ENCODE results near the gene PEX6. TPM values are rescaled to one million over a fixed set of nuclear protein-coding genes. Genes with fewer than 3 reads are reported as not detected.

Gene PEX6
- polyA plus RNA-seq, 2 of the 4 experiments (the other 2 are of a cell fraction), result 4.6 to 8.6 TPM

DNA sequence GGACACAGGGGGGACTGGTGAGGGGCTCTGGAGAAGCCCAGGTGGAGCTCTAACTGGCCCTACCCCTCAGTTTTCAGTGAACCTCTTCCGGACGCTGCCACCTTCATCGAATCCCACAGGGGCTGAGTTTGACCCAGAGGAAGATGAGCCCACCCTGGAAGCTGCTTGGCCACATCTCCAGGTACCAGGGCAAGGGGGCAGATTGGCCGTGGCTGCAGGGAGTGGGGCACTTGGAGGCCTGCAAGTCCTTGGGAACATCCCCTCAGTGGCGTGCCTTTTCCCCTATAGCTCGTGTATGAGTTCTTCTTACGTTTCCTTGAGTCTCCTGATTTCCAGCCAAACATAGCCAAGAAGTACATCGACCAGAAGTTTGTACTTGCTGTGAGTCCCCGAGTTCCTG, 28.1 kb upstream of the PEX6 start:
- ChIA-PET CTCF (interaction anchor here (0.6 to 7.3 kb wide), 6 partner anchors 8 to 138 kb away, joined by 3 to 69 read pairs (median 3); partner anchors contain the start of gene RRP36), POLR2A (no interaction called here)
- Histone ChIP-seq H3K27ac (no peak overlapping the region), H3K4me2 (no peak overlapping the region), H3K4me1 (no peaks in the 10 kb centered on the region), H3K4me3 (no peak overlapping the region), H3K9me3 (no peaks in the 10 kb centered on the region)
- DNase-seq (ENCODE audit: low read depth in 1 of 2, low spot score in 1 of 2), result no peak
- ATAC-seq, result no peak
- TF ChIP-seq HEYL (CRISPR knock-in tag; IDR thresholded peaks at IDR 0.05), result no peak
- TF ChIP-seq CHD2 (IDR thresholded peaks at IDR 0.05; ENCODE audit: low read length, partially characterized antibody), result no peak
- no peak for TF ChIP-seq MYC (IDR thresholded peaks at IDR 0.05; ENCODE audit: borderline replicate concordance, low read length)
- TF ChIP-seq HOXB13 (CRISPR knock-in tag; IDR thresholded peaks at IDR 0.05; ENCODE audit: low read depth), result no peak
- TF ChIP-seq NFE2L2 (conservative IDR thresholded peaks at IDR 0.05; ENCODE audit: low read length), result no peak
- no peak for TF ChIP-seq FOXS1 (CRISPR knock-in tag; IDR thresholded peaks at IDR 0.05)
- TF ChIP-seq, protein P1, sequence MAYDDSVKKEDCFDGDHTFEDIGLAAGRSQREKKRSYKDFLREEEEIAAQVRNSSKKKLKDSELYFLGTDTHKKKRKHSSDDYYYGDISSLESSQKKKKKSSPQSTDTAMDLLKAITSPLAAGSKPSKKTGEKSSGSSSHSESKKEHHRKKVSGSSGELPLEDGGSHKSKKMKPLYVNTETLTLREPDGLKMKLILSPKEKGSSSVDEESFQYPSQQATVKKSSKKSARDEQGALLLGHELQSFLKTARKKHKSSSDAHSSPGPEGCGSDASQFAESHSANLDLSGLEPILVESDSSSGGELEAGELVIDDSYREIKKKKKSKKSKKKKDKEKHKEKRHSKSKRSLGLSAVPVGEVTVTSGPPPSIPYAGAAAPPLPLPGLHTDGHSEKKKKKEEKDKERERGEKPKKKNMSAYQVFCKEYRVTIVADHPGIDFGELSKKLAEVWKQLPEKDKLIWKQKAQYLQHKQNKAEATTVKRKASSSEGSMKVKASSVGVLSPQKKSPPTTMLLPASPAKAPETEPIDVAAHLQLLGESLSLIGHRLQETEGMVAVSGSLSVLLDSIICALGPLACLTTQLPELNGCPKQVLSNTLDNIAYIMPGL (CRISPR knock-in tag; IDR thresholded peaks at IDR 0.05; ENCODE audit: borderline replicate concordance), result no peak
- no peak for TF ChIP-seq NR3C1 (IDR thresholded peaks at IDR 0.05)
- TF ChIP-seq FOSB (CRISPR knock-in tag; IDR thresholded peaks at IDR 0.05), result no peak
- no peak for TF ChIP-seq ZC3H11A (IDR thresholded peaks at IDR 0.05)
- TF ChIP-seq KDM1A (IDR thresholded peaks at IDR 0.05; ENCODE audit: low read depth), result no peak
- TF ChIP-seq CHD4 (IDR thresholded peaks at IDR 0.05; ENCODE audit: borderline replicate concordance), result no peak
- no peak for TF ChIP-seq RCOR1 (IDR thresholded peaks at IDR 0.05; ENCODE audit: low read depth, low read length)
- no peak for TF ChIP-seq ZSCAN20 (CRISPR knock-in tag; IDR thresholded peaks at IDR 0.05)
- TF ChIP-seq RFX5 (IDR thresholded peaks at IDR 0.05), result no peak
- TF ChIP-seq JUN (IDR thresholded peaks at IDR 0.05), result no peak
- no peak for FAIRE-seq
- 91% methylated on average over 9 of the region's 9 CpGs for WGBS (ENCODE audit: missing lambda C conversion rate)

- DNase-seq (ENCODE audit: low read depth in 1 of 2, low spot score in 1 of 2), result no peak
- H3K4me3 ChIP-seq, result no peak overlapping the region
- POLR2A ChIA-PET, result no interaction called here
- H3K27ac ChIP-seq, result no peak overlapping the region
- ATAC-seq, result no peak
- no peaks in the 10 kb centered on the region for H3K4me1 ChIP-seq
- 92% methylated on average over 2 of the region's 11 CpGs for WGBS (ENCODE audit: missing lambda C conversion rate)
- no peak for TF ChIP-seq CTCF (IDR thresholded peaks at IDR 0.05)
- TF ChIP-seq POLR2A (IDR thresholded peaks at IDR 0.05; ENCODE audit: low read length), result no peak
- TF ChIP-seq EP300 (IDR thresholded peaks at IDR 0.05), result no peak
- TF ChIP-seq EHF (CRISPR knock-in tag; IDR thresholded peaks at IDR 0.05), result no peak
- TF ChIP-seq, protein P2, sequence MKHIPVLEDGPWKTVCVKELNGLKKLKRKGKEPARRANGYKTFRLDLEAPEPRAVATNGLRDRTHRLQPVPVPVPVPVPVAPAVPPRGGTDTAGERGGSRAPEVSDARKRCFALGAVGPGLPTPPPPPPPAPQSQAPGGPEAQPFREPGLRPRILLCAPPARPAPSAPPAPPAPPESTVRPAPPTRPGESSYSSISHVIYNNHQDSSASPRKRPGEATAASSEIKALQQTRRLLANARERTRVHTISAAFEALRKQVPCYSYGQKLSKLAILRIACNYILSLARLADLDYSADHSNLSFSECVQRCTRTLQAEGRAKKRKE (CRISPR knock-in tag; IDR thresholded peaks at IDR 0.05; ENCODE audit: low read depth), result no peak
- no peak for TF ChIP-seq RCOR1 (IDR thresholded peaks at IDR 0.05; ENCODE audit: low read depth, low read length)
- no peak for TF ChIP-seq POLR2AphosphoS2 (conservative IDR thresholded peaks at IDR 0.05; ENCODE audit: low read length)
- no peak for TF ChIP-seq JUN (IDR thresholded peaks at IDR 0.05)
- no peak for TF ChIP-seq FOSL2 (IDR thresholded peaks at IDR 0.05)
- no peak for TF ChIP-seq FOSL2 (CRISPR knock-in tag; IDR thresholded peaks at IDR 0.05)
- TF ChIP-seq MAZ (IDR thresholded peaks at IDR 0.05; ENCODE audit: borderline replicate concordance, low read depth, low read length), result no peak
- no peak for TF ChIP-seq RFX5 (IDR thresholded peaks at IDR 0.05)
- TF ChIP-seq HOXB13 (CRISPR knock-in tag; IDR thresholded peaks at IDR 0.05; ENCODE audit: low read depth), result no peak
- TF ChIP-seq ZC3H11A (IDR thresholded peaks at IDR 0.05), result no peak
- no peak for TF ChIP-seq ZSCAN20 (CRISPR knock-in tag; IDR thresholded peaks at IDR 0.05)
- no peak for TF ChIP-seq KDM5A (IDR thresholded peaks at IDR 0.05)
- H3K9me3 ChIP-seq, result no peaks in the 10 kb centered on the region
- H3K4me2 ChIP-seq, result no peak overlapping the region
- no peak for FAIRE-seq
- CTCF ChIA-PET, result interaction anchor here (0.8 to 7.3 kb wide), 4 partner anchors 10 to 139 kb away, joined by 3 to 69 read pairs (median 3); partner anchors contain the start of gene RRP36
Observed at GRCh38 chr6:43006251-43006650, 27.3 kb upstream of the PEX6 start.
